HepG2 (cell line): ENCODE measurements around the gene EBF3. TPM values are rescaled to one million over a fixed set of nuclear protein-coding genes. Genes with fewer than 3 reads are reported as not detected.

Source experiments
- ATAC-seq: fragments of 200-7000 bp; cut with Tn5 transposase; 3 replicates; pipeline ENCODE4 v1.9.1; 2020; ENCODE audit warnings: mild to moderate bottlenecking, moderate library complexity
- BruUV-seq: library from RNA; stranded (reverse); fragments of 400-500 nt; replicated peaks from 2 replicates; lab custom pipeline; 2021; lab: Mats Ljungman, UMichigan
- CTCF ChIA-PET: fragments of 300-600 bp; formaldehyde crosslinking; extraction: SDS; loops from one replicate; lab custom pipeline; 2021; ENCODE audit warnings: low total read pairs, inconsistent platforms, low intra/inter-chr PET ratio; lab: Yijun Ruan, JAX
- POLR2A ChIA-PET: fragments of 350-600 bp; sonication (Branson Sonifier 250); formaldehyde crosslinking; loops from one replicate; lab custom pipeline; 2020; ENCODE audit warnings: antibody characterized with exemption, inconsistent platforms; lab: Yijun Ruan, JAX
- DNase-seq: peaks from one replicate; pipeline ENCODE4 v3.0.0-alpha.2; 2015; ENCODE audit warnings: low spot score
- FAIRE-seq: peaks from 3 replicates; lab custom pipeline; 2011; peaks lifted over from hg19 to GRCh38; lab: Jason Lieb, UNC
- H2AFZ ChIP-seq: one replicate; pipeline ENCODE4 v1.6.1; 2011; ENCODE audit warnings: low read length, inconsistent platforms
- H3K27ac ChIP-seq: fragments of 300-600 bp; 3 replicates; pipeline ENCODE4 v1.8.0; 2011; ENCODE audit warnings: mixed run types, mild to moderate bottlenecking, mixed read lengths, low read length, inconsistent platforms; ENCODE audit not compliant: insufficient read depth; ENCODE audit errors: extremely low read length
- H3K27me3 ChIP-seq, 2 experiments: fragments of 200-600 bp in 1 of 2; 2 replicates in 1 of 2; 3 replicates in 1 of 2; pipeline versions ENCODE4 v1.6.0 to v1.8.0; 2011; ENCODE audit warnings: low read length in 2 of 2, mild to moderate bottlenecking in 2 of 2, moderate library complexity in 2 of 2, inconsistent platforms in 1 of 2; ENCODE audit not compliant: insufficient read depth in 2 of 2, control insufficient read depth in 1 of 2
- H3K36me3 ChIP-seq, 2 experiments: fragments of 200-600 bp in 1 of 2; replicated peaks in 1 of 2; 2 replicates in 1 of 2; 3 replicates in 1 of 2; pipeline versions ENCODE4 v1.5.1 to v1.8.0; 2011; ENCODE audit warnings: low read length in 2 of 2, inconsistent platforms in 1 of 2; ENCODE audit not compliant: insufficient read depth in 2 of 2, control insufficient read depth in 1 of 2
- H3K4me1 ChIP-seq: 2 replicates; pipeline ENCODE4 v1.5.1; 2012; ENCODE audit warnings: low read length, inconsistent platforms; ENCODE audit not compliant: insufficient read depth
- H3K4me2 ChIP-seq: 2 replicates; pipeline ENCODE4 v1.6.0; 2011; ENCODE audit warnings: low read depth, low read length, inconsistent platforms
- H3K4me3 ChIP-seq, 3 experiments: fragments of 200-600 bp in 1 of 3; sonication (generic), shearing (Covaris generic) in 1 of 3; replicated peaks in 1 of 3; 2 replicates each; pipeline ENCODE4 v1.5.1; 2011 to 2016; ENCODE audit warnings: low read length in 3 of 3, inconsistent platforms in 2 of 3, low read depth in 2 of 3, mild to moderate bottlenecking in 2 of 3, control low read depth in 1 of 3, mixed read lengths in 1 of 3; ENCODE audit not compliant: insufficient read depth in 1 of 3
- H3K79me2 ChIP-seq: one replicate; pipeline ENCODE4 v1.6.1; 2011; ENCODE audit warnings: low read length, inconsistent platforms; ENCODE audit not compliant: insufficient read depth
- H3K9ac ChIP-seq: 2 replicates; pipeline ENCODE4 v1.6.0; 2011; ENCODE audit warnings: mild to moderate bottlenecking, low read depth, low read length, inconsistent platforms; ENCODE audit not compliant: insufficient read depth
- H3K9me3 ChIP-seq: 2 replicates; pipeline ENCODE4 v1.5.1; 2012; ENCODE audit warnings: mild to moderate bottlenecking, low read length
- H4K20me1 ChIP-seq: 2 replicates; pipeline ENCODE4 v1.6.0; 2011; ENCODE audit warnings: inconsistent platforms, mild to moderate bottlenecking, low read length, moderate library complexity; ENCODE audit not compliant: insufficient read depth
- GLI4 ChIP-seq: sonication (generic); formaldehyde crosslinking; IDR thresholded peaks from 2 replicates; pipeline ENCODE4 v1.5.1; 2020; ENCODE audit warnings: missing genetic modification reagents, mild to moderate bottlenecking, moderate library complexity, borderline replicate concordance
- MAFF ChIP-seq: IDR thresholded peaks from 2 replicates; pipeline ENCODE4 v1.6.1; 2011; ENCODE audit warnings: low read depth, low read length, improper control_type of control experiment
- PRPF4 ChIP-seq: fragments of 200-400 bp; formaldehyde crosslinking; IDR thresholded peaks from 2 replicates; pipeline ENCODE4 v1.6.1; 2016; ENCODE audit warnings: low read length, low read depth; ENCODE audit not compliant: poor library complexity, severe bottlenecking
- RBM39 ChIP-seq: fragments of 200-400 bp; formaldehyde crosslinking; IDR thresholded peaks from one replicate; pipeline ENCODE4 v1.6.1; 2018; ENCODE audit warnings: antibody characterized with exemption, mild to moderate bottlenecking, low read depth, low read length; ENCODE audit not compliant: poor library complexity, severe bottlenecking
- SCMH1 ChIP-seq: sonication (generic); formaldehyde crosslinking; IDR thresholded peaks from 2 replicates; pipeline ENCODE4 v1.9.0; 2021; ENCODE audit warnings: missing genetic modification reagents, mild to moderate bottlenecking, borderline replicate concordance
- YEATS2 ChIP-seq: sonication (generic); formaldehyde crosslinking; IDR thresholded peaks from 2 replicates; pipeline ENCODE4 v1.4.0; 2020; ENCODE audit warnings: missing genetic modification reagents, borderline replicate concordance
- ZNF441 ChIP-seq: sonication (generic); formaldehyde crosslinking; IDR thresholded peaks from 2 replicates; pipeline ENCODE4 v1.7.0; 2021; ENCODE audit warnings: missing genetic modification reagents, borderline replicate concordance
- WGBS: methylation state at CpG from one replicate; pipeline ENCODE4 v1.1.6; 2017; ENCODE audit warnings: low lambda C conversion rate; 5-methylcytosine and 5-hydroxymethylcytosine counted together
- in situ Hi-C: cut with HindIII; loops from 2 replicates; pipeline ENCODE4 v1.10.0; 2017; ENCODE audit warnings: low pct_unique_long_range_greater_than_20kb; ENCODE audit not compliant: extremely low pct_ligation_motif_present
- intact Hi-C: fragments of 100-400 bp; cut with micrococcal nuclease; formaldehyde crosslinking; loops from one replicate; pipeline ENCODE4 v1.10.0; 2022; ENCODE audit not compliant: unreplicated experiment
- polyA plus RNA-seq, 8 experiments: library from polyadenylated mRNA; depleted of rRNA in 3 of 8; stranded (reverse) in 7 of 8; unstranded in 1 of 8; fragments of >200 nt; fragmentation: Illumina TruSeq in 4 of 8; extraction: Trizol in 4 of 8; gene quantifications; 2 replicates each; pipeline versions ENCODE4 v1.2.1 to v1.2.3, GENCODE V29; 2011 to 2016; ENCODE audit warnings: low read depth in 4 of 8, missing spikeins in 1 of 8, mixed read lengths in 1 of 8; ENCODE audit not compliant: insufficient read depth in 1 of 8
- total RNA-seq, 5 experiments: library from RNA; depleted of rRNA; stranded (reverse); fragments of >200 nt; fragmentation: Illumina TruSeq; extraction: Trizol; gene quantifications; 2 replicates each; pipeline ENCODE4 v1.2.3, GENCODE V29; 2016; ENCODE audit warnings: low read depth in 1 of 5
- TF ChIP-seq, protein P1 (sequence below), 2 experiments: sonication (generic) in 1 of 2; formaldehyde crosslinking in 1 of 2; IDR thresholded peaks; 2 replicates each; pipeline versions ENCODE4 v1.5.1 to v1.6.1; 2011 to 2020; ENCODE audit warnings: borderline replicate concordance in 1 of 2, low read depth in 1 of 2, low read length in 1 of 2, mild to moderate bottlenecking in 1 of 2, missing genetic modification reagents in 1 of 2, moderate library complexity in 1 of 2

EBF3 gene
- total and polyA plus RNA-seq, 2 of the 13 experiments (the other 11 are each of a cell fraction or from before 2014, with no cell fraction given): not detected

DNA sequence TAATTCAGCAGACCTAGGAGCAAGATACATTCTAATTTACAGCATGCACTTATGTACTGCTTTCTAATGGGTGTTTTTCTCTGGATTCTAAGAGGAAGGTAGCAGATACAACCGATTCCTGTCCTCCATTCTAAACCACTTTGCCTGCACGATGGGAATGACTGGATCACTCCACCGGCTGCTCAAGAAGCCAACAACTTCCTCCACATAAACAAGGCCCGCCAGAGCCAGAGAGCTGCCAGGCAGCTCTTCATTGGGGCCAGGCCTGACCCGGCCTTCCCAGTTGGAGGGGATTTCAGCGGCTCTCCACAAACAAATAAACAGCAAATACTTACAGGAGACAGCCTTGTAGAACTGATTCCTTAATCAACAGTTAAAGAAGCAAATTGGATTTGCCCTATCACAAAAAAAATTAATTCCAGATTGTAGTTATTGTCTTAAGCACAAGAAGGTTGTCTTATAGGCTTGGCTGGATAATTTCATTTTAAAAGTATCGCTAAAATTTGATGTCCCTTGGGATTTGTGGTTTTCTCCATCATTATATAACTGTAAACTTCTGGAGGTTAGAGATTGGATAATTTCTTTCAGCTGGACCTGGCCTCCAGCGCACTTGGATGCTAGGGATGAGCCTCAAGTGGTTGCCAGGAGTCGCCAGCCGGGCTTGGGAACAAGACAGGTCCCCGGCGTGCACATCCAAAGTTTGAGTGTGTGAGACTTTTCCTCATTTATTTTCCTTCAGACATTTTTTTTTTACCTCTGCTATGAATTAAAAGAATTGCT, 20.9 kb downstream of the EBF3 start:
- H3K4me1 ChIP-seq: no peaks in the 10 kb centered on the region
- POLR2A ChIA-PET: no interaction called here
- no peaks in the 10 kb centered on the region for H3K79me2 ChIP-seq
- H3K9ac ChIP-seq: no peak overlapping the region
- H2AFZ ChIP-seq: no peak overlapping the region
- intact Hi-C loops: no loop called here
- TF ChIP-seq ZNF441 (no peak), GLI4 (CRISPR knock-in tag) (no peak), YEATS2 (CRISPR knock-in tag) (no peak), SCMH1 (no peak), MAFF (no peak), RBM39 (no peak), PRPF4 (no peak)
- TF ChIP-seq, protein P1, sequence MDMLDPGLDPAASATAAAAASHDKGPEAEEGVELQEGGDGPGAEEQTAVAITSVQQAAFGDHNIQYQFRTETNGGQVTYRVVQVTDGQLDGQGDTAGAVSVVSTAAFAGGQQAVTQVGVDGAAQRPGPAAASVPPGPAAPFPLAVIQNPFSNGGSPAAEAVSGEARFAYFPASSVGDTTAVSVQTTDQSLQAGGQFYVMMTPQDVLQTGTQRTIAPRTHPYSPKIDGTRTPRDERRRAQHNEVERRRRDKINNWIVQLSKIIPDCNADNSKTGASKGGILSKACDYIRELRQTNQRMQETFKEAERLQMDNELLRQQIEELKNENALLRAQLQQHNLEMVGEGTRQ (IDR thresholded peaks at IDR 0.05; ENCODE audit: low read depth, low read length): no peak
- TF ChIP-seq, protein P1 (CRISPR knock-in tag; IDR thresholded peaks at IDR 0.05; ENCODE audit: borderline replicate concordance): no peak
- TF ChIP-seq, all 625 proteins: peak for 0
- Histone ChIP-seq H3K4me2 (no peak overlapping the region), H3K27ac (no peak overlapping the region), H3K36me3 (no peaks in the 10 kb centered on the region), H3K9me3 (no peaks in the 10 kb centered on the region), H3K27me3 (peaks cover 3 to 59% of the 10 kb centered on the region in 2 experiments; a peak in 4 of 5 replicates), H4K20me1 (no peaks in the 10 kb centered on the region), H3K4me3 (no peak overlapping the region)
- in situ Hi-C loops: no loop called here
- FAIRE-seq (no peak), ATAC-seq (no peak), DNase-seq (no peak)
- 22% methylated on average over 12 of the region's 12 CpGs for WGBS
- CTCF ChIA-PET: no interaction called here
- no TSS peak for BruUV-seq
